OCI-LY1 (cell line): ENCODE results near the gene TNFSF15.

Source experiments
- CTCF ChIP-seq: fragments of 200-600 bp; sonication (generic), shearing (Covaris generic); IDR thresholded peaks from 2 replicates; pipeline ENCODE4 v1.5.1; 2017; ENCODE audit warnings: mild to moderate bottlenecking, antibody characterized with exemption, low read length, moderate library complexity, mixed read lengths
- EZH2 ChIP-seq: fragments of 200-600 bp; sonication (generic), shearing (Covaris generic); IDR thresholded peaks from 2 replicates; pipeline ENCODE4 v1.8.0; 2017; ENCODE audit warnings: borderline replicate concordance, mixed run types, mild to moderate bottlenecking, antibody characterized with exemption, low read length, moderate library complexity, mixed read lengths

DNA sequence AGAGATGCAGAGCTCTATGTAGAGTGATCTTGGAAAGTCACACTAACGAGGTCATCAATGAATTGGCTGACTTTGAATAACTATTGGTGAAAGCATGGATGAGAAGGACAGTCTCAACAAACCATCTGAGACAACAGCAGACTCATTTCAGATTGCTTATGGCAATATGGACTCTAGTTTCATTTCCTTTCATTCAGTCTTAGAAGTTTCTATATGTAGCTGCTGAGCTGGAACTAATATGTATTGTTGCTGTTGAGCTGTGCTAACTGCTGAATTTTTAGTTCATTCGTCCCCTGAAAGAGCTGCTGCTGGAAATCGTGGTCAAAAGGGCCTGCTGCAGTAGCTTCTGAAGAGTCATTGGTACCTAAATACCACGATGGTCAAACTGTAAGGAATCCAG lies 31.3 kb downstream of the TNFSF15 start:
- TF ChIP-seq EZH2 (no peak), CTCF (no peak)
